GM19468 (cell line): ENCODE measurements around the gene E2F1.

Source experiments
- ATAC-seq: cut with Tn5 transposase; IDR thresholded peaks from one replicate; pipeline ENCODE4 v1.9.1; 2021; ENCODE audit warnings: mild to moderate bottlenecking, moderate library complexity, moderate number of reproducible peaks; ENCODE audit not compliant: unreplicated experiment; ENCODE audit errors: extremely low read depth

Gene E2F1

DNA sequence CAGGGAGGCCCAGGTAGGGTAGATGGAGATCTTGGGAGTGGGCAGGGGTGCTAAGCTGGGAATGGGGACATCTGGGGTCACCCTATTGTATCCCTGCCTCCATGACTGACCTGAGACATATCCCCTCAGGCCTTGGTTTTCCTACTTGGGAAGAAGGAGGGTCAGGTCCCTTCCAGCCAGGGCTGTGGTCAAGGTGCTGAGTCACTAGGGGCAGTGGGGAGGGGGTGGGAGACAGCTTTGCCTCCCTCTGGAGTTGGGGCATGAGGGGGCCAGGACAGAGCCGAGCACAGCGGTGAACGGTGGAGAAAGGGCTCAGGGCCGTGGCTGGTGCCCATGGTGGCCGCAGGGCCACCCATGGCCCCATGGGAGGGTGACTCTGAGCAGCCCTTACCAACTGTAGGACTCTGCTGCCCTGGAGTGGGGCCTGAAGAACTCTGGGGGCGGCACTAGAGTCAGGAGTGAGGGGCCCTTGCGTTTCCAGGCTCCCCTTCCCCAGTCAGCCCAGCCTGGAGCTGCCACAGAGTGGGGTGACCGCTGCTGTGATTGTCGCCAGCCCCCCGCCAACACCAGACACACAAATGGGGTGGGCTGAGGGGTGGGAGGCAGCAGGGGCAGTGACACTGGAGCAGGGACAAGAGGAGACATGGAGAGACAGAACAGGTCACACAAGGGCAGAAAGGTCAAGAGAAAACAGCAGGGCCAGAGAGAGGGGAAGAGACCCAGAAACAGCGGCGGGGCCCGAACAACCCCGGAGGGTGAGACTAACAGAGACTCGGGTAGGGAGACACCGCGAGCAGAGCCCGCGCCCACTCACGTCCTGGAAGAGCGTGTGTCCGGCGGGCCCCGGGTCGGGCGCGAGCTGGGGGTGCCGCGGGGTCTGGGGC lies 12.5 kb downstream of the E2F1 start:
- ATAC-seq, result no peak

DNA sequence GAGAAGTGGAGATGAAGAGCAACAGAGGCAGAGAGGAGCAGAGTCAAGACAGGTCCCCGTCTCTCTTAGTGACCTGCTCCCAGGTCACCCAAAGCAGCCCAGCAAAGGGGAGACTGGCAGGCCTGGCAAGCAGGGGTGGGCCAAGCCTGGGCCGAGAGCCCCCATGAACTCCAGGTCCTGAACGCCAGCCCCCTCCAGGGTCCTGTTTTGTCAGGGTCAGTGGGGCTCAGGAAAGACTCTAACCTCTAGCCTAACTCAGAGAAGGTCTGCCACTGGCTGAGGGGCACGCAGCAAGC lies 13.1 kb downstream of the E2F1 start:
- no peak for ATAC-seq

DNA sequence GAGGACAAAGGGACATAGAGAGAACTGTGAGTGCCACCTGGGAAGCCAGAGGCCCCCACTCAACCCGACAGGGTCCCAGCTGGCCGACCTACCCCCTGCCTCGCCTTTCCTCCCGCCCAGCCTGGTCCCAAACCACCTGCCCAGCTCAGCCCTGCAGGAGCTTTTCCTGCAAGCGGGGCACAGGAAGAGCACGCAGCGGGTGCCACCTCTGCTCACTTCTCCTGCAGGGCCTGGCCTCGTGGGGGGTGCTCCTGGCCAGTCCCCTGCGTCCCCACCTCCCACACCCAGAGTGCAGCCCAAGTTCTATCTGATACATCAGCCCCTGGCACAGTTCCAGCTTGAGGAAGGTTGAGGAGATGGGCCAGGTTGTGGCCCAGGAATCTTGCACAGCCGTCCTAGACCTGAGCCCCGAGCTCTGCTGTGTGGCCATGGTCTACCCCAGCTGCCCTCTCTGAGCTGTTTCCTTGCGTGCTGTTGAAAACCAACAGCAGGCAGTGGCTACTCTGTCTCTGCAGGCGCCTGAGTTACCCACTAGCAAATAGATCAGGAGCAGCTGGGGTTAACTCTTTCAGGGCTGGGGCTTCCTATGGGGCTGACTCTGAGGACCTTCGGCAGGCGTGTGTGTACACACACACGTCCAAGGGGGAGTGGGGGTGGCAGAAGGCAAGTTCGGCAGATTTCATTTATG lies 13.6 kb downstream of the E2F1 start:
- no peak for ATAC-seq

DNA sequence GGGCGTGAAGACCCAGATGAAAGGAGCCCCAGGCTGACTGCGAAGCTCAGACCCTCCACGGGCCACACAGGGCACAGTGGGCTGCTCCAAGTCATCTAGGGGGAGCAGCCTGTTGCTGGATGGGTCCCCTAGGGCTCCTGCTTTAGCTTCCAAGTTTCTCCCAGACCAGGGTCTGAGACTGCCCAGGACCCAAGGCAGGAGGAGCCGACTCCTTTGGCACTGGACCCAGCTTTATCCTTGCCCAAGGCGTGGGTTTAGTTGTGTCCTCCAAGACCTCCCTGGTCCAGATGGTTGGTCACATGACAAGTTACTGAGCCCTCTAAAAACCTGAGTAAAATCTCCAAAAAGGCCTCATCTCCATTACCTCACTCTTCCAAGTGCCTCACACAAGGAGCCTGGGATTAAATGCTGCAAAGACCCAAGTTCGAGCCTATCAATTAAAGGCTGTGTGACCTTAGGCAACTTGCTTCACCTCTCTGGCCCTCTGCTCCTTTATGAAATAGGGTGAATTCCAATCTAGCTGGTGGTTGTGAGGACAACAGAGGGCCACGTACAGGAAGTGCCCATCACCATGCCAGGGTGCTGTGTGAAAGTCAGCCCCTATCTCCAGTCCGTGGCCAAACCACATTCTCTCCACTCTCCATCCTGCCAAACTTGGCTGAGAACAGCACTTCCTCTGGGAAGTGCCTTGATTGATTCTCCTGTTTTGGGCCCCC lies 14.5 kb downstream of the E2F1 start:
- no peak for ATAC-seq

DNA sequence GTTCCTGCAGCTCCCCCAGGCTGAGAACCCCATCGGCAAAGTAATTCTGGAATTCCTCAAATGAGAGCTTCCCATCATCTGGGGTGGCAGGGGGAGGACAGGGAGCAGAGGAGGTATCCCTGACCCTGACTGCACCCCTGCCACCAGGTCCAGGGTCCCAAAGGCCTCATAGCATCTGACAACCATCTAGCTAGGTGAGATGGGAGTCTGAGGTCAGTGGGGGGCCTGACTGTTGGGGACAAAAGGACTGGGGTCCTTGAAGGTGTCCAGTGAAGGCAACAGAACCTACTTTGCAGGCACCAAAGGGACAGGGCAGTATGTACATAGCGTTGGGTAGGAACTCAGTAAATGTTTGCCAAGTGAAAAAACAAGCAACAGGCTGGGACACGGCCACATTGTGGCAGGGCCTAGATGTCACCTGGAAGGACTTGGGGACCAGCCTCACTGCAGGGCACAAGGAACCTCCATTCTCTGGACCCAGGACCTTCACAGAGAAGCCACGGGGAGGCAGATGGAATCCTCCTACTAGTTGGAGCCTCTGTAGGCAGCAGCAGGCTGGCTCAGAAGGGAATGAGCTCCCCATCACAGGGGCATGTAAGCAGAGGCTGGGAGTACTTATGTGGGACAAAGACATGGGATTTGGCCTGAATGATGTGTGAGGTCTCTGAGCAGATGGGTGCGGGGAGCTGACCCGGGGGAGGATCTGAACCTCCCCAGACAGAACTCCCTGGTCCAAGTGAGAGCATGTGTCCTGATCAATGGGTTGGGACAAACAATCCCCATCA lies 15.3 kb downstream of the E2F1 start:
- ATAC-seq, result no peak

DNA sequence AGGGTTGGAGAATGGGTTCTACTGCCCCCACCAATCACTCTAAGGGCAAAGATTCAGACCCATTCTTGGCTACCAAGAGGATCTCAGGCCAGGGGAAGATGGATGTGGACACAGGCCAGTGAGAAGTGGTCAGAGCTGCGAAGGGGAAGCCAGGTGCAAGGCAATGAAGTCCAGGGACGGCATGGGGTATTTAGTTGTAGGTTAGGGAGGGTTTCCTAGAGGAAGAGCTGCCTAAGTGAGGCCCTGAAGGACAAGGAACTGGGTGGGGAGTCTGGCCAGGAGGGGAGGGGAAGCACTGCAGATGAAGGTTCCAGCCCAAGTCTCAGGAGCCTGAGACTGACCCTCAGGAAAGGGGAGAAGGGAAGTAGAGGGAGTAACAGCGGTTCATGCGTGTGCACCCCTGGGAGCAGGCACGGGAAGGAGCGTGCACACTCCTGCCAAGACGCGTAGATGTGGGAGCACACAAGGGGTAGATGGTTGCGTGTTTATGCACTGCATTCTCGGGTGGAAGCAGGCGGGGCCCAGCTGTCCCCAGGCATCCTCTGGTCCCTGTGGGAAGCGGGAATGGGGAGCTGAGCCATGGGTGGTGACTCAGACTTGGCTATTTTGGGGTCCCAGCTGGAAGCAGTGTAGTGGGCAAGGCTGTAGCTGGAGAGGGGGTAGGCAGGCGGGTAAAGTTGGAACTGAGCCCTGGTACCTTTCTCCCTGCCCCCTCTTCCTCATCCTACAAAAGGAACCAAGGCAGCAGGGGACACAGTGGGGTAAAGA lies 16.1 kb downstream of the E2F1 start:
- no peak for ATAC-seq

DNA sequence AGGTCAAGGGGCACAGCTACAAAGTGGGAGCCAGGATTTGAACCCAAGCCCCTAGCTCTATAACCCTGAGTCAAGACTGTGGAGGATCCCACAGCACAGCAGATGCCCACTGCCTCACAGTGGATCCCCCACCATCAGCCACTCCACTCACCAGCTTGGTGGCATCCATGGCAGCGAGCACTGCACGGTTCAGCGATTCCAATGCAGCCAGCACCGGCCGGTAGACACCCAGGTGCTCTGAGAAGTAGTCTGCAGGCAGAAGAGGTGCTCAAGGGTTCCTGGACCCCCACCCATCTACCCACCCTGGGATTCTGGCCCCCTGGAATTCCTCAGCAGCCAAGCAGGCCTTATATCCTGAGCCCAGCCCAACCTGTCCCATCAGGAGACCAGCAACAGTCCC lies 17.0 kb downstream of the E2F1 start:
- no peak for ATAC-seq

DNA sequence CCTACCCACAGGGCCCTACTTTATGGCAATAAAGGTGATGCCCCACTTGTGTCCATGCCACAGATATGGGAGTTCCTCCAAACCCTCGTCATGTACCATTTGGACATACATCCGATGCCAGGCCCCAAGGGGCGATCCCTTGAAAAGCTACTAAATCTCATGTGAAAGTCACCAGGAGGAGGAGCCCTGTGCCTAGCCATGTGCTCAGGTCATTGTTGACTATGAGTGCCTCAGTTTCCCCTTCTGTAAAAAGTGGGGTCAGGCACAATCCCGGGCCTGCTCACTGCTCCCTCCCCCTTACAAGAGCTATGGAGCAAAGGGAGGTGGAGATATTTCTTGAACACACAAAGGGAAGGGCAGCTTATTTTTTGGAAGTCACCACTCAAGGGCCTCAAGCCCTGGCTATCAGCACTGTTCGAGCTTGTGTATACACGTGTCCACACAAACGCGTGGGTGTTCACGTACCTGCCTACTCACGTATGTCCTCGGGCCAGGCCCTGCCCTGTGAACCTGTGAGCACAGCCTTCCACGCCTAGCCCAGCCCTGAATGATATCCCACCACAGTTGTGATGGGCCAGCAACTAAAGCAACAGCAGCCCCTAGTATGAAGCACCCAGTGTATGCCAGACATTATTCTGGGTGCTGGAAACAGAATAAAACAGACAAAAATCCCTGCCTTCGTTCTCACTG lies 17.6 kb downstream of the E2F1 start:
- ATAC-seq, result no peak

DNA sequence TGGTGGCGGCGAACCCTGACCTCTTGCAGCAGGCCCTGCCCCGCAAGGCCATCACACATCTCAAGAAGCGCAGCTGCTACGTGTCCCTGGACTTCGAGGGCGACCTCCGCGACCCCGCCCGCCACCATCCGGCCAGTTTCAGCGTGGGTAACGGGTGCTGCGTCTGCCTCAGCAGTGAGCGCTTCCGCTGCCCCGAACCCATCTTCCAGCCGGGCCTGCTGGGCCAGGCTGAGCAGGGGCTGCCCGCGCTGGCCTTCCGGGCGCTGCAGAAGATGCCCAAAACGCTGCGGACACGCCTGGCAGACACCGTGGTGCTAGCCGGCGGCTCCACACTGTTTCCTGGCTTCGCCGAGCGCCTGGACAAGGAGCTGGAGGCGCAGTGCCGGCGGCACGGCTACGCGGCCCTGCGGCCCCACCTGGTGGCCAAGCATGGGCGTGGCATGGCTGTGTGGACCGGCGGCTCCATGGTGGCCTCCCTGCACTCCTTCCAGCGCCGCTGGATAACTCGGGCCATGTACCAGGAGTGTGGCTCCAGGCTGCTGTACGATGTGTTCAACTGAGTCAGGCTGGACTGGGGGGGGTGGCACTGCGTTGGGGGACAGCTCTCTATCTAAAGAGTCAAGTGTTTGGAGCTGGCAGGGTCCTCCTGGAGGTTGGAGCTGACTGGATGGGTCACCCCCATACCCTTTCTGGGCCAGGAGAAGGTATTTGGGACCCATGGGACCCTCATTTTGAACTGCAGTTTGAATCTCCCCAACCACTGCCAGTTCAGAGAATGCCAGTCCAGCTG lies 18.3 kb downstream of the E2F1 start:
- no peak for ATAC-seq

DNA sequence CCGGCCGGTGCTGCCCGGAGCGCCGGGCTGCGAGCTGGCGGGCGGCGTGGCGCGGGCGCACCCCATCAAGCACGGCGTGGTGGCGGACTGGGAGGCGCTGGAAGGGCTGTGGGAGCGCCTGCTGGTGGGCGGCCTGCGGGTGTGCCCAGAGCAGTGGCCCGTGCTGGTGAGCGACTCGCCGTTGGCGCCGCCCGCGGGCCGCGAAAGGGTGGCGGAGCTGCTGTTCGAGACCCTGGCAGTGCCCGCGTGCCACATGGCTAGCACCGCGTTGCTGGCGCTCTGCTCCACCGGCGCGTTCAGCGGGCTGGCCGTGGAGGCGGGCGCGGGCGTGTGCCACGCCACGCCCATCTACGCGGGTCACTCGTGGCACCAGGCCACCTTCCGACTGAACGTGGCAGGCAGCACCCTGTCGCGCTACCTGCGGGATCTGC lies 18.9 kb downstream of the E2F1 start:
- no peak for ATAC-seq

DNA sequence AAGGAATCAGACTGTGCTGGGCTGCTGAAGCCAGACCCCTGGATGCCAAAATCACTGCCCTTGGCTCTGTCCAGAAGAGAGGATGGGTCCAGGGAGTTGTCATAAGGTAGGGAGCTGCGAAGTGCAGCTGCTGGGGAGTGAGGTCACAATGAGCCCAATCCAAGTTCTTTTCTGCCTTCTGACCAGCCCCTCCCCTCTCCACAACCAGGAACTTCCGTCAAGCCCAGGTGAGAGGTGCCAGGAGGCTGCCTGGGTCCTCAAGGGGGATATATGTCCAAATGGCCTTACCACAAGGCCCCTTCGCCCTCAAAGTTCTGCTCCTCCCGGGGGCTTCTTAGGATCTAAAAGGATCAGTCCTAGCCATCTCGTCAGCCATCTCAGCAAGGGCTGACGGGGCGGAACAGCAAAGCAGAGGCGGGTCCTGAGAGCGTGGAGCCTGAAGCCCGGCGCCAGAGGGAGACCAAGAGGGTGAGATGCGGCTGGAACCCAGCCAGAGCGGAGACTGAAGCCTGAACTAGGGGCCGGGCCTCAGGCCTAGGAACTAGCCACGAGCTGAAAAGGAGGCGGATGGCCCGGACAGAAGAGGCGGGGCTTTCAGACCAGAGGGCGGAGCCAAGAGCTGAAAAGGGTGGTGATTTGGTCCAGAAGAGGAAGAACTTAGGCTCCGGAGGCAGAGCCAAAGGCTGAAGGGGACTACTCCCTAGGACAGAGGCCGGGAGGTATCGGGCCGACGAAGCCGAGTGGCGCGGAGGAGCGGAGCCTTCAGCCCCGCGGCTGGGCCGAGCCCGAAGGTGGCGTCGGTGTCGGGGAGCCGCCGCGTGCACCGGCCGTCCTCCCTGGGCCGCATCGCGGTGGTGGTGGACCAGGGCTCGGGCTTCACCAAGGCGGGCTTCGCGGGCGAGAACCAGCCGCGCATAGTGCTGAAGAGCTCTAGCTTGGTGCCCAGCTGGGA lies 19.6 kb downstream of the E2F1 start, which contains the start of gene ACTL10:
TSS of gene ACTL10 (plus strand) at position 651 of the 952 bp plus-strand sequence. CDS start 555 bp downstream, outside the sequence.
- peak; percentile 28 for ATAC-seq

DNA sequence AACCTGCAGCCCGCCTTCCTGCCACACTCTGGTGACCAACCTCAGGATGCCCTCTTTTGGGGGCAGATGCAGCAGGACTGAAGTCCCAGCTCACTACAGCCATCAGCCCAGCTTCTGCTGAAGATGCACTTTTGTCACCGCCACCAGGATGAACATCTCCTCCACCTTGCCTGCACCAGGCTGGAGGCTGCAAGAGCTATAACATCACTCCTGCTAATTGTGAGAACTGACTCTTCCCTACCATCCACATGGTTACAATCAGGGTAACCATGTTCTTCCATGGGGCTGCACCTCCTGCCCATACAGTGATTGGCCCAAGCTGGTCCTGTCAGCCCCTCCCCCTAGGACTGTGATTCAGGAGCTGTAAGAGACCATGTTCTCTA lies 21.4 kb downstream of the E2F1 start:
- no peak for ATAC-seq

DNA sequence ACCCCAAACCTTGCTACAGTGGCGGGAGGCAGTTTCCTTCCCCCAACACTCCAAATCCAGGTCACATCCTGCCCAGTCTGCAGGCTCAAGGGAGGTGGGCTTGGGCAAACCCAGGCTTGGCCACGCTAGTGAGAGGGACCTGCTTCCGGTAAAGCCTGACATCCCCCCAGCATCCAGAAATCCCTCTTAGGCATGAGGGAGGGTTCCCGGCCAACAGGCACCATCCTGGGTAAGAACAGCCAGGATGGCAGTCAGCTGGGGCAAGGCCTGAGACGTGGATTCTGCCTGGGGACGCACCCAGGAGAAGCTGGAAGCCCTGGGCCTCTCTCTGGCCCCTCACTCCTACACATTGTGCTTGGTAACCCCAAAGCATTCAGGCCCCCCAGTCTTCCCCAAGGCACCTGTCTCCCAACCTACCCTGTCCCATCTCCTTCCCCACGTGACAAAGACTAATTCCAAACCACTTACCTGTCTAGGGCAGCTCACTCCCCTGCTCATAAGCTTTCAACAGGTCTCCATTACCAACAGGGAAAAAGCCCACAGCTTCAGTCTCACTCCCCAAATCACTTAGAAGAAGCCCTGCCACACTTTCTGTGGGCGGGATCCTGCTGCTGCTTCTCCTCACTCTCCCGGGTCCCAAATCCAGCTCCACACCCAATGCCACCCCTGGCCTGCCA lies 22.0 kb downstream of the E2F1 start:
- ATAC-seq, result no peak

DNA sequence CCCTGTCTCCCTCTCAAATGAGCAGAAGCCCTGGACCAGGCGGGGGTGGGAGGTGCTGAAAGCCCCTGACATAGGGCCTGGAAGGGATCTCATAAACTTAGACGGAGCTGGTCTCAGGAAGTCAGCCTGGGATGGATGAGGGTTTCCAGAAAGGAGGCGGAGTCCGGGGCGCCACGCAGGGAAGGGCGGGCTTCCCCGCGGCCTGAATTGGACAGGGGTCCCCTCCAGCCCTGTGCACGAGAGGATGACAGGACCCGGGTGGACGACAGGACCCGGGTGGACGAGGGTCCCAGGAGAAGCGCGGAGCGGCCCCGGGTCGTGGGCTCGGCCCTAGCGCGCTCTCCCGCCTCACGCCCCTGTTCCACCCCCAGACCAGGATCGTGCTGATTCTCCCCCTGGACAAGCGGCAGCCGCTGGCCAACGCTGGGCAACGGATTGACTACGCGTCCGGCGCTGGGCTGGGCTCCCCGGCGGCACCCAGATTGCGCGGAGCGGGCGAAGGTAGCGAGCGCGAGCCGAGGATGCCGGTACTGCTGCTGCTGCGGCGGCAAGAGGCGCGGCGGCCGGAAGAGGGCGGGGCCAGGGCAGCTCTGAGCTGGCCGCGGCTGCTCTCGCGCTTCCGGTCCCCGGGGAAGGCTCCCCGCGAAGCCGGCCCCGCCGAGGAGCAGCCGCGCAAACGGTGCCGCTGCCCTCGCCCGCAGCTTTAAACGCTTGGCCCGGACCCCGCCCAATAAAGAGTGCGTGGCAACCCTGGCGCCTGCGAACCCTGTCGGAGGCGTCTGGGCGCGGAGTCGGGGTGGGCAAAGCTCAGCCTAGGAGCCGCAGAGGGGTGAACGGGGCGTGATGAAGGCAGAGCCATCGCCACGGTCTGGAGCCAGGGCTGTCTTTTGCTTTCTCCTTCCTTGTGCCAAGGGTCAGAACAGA lies 22.8 kb downstream of the E2F1 start:
- no peak for ATAC-seq

DNA sequence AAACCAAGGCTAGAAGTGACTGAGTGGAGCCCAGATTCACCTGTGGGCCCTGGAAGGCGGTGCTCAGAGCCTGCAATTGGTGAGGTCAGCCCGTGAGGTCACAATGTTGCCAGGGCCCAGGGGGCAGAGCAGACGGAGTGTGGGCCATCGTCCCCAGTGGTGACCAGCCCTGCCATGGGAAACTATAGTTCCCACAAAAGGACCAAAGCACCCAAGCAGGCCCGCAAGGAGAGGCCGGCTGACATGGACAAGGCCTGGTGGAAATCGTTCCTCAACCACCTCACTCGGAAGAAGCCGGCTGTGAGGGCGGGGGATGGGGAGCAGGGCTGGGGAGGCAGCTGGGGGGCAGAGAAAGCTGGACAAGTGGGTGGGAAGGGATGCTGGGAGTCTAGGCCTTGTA lies 24.0 kb downstream of the E2F1 start, which contains the start of gene C20orf144:
TSS of gene C20orf144 (plus strand) at position 156 of the 400 bp plus-strand sequence. CDS start at position 175, 19 bp downstream.
- no peak for ATAC-seq
